ENCODE measurements around the gene P2RY8.

GRCh38 chrX:1536712-1537030 is 314 bp downstream of the P2RY8 start:
- TF ChIP-seq POLR2A (IDR thresholded peaks at IDR 0.05; ENCODE audit: low read depth, low read length) (no peak), RAD21 (IDR thresholded peaks at IDR 0.05; ENCODE audit: low read length) (no peak), CHD1 (IDR thresholded peaks at IDR 0.05; ENCODE audit: low read depth, low read length) (no peak)
- TF ChIP-seq, protein P1, sequence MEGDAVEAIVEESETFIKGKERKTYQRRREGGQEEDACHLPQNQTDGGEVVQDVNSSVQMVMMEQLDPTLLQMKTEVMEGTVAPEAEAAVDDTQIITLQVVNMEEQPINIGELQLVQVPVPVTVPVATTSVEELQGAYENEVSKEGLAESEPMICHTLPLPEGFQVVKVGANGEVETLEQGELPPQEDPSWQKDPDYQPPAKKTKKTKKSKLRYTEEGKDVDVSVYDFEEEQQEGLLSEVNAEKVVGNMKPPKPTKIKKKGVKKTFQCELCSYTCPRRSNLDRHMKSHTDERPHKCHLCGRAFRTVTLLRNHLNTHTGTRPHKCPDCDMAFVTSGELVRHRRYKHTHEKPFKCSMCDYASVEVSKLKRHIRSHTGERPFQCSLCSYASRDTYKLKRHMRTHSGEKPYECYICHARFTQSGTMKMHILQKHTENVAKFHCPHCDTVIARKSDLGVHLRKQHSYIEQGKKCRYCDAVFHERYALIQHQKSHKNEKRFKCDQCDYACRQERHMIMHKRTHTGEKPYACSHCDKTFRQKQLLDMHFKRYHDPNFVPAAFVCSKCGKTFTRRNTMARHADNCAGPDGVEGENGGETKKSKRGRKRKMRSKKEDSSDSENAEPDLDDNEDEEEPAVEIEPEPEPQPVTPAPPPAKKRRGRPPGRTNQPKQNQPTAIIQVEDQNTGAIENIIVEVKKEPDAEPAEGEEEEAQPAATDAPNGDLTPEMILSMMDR (conservative IDR thresholded peaks at IDR 0.05; ENCODE audit: low read depth, low read length), result no peak
